ENCODE measurements around the gene CPN2. TPM values are rescaled to one million over a fixed set of nuclear protein-coding genes. Genes with fewer than 3 reads are reported as not detected.

The CPN2 gene
- total and polyA plus RNA-seq, 2 of the 8 experiments (the other 6 are each of a cell fraction or from before 2014, with no cell fraction given) = 0.03 TPM; not detected in 1

- peak; percentile 88 for TF ChIP-seq KDM4A (IDR thresholded peaks at IDR 0.05; ENCODE audit: low read depth, low read length, severe bottlenecking)
- TF ChIP-seq KDM1A (IDR thresholded peaks at IDR 0.05; ENCODE audit: borderline replicate concordance, low read length) = no peak
- no peak for TF ChIP-seq SP4 (IDR thresholded peaks at IDR 0.05; ENCODE audit: low read length)
- peak; percentile 61; the same call in 1 of the 2 replicates for TF ChIP-seq YY1 (IDR thresholded peaks at IDR 0.05; ENCODE audit: low read depth, low read length)
- TF ChIP-seq MAFK (IDR thresholded peaks at IDR 0.05; ENCODE audit: low read depth, low read length) = no peak
- 0 out of 2 replicates have a peak, but pooled peaks have one; percentile 11 for TF ChIP-seq USF2 (IDR thresholded peaks at IDR 0.05; ENCODE audit: low read length)
- TF ChIP-seq CTCF (IDR thresholded peaks at IDR 0.05; ENCODE audit: control extremely low read depth in 1 of 3, insufficient read depth in 1 of 3, low read depth in 1 of 3, low read length in 3 of 3) = peak in 2 of 3 experiments; percentile 90 to 97; a peak in 3 of 4 replicates
- TF ChIP-seq CBX8 (IDR thresholded peaks at IDR 0.05; ENCODE audit: borderline replicate concordance, low read depth, low read length) = no peak
- 0 out of 2 replicates have a peak, but pooled peaks have one; percentile 22 for TF ChIP-seq TCF12 (IDR thresholded peaks at IDR 0.05; ENCODE audit: low read depth, low read length)
- TF ChIP-seq JUN (IDR thresholded peaks at IDR 0.05; ENCODE audit: low read depth, low read length) = no peak
- no peak for TF ChIP-seq PHF8 (conservative IDR thresholded peaks at IDR 0.05; ENCODE audit: low read depth, low read length)
- TF ChIP-seq SAP30 (IDR thresholded peaks at IDR 0.05; ENCODE audit: insufficient read depth, insufficient replicate concordance, low read length) = no peak
- peak; percentile 6; the same call in 1 of the 2 replicates for TF ChIP-seq BRCA1 (IDR thresholded peaks at IDR 0.05; ENCODE audit: low read depth, low read length)
- TF ChIP-seq ATF2 (IDR thresholded peaks at IDR 0.05; ENCODE audit: low read length) = no peak
- TF ChIP-seq ZNF274 (IDR thresholded peaks at IDR 0.05; ENCODE audit: borderline replicate concordance, extremely low read depth, low read length) = no peak
- TF ChIP-seq MAX (IDR thresholded peaks at IDR 0.05) = peak; percentile 99
- TF ChIP-seq HDAC2 (IDR thresholded peaks at IDR 0.05; ENCODE audit: borderline replicate concordance in 1 of 2, low read depth in 2 of 2, low read length in 2 of 2) = peak; percentile 36 to 71; a peak in 2 of 4 replicates
Observed at GRCh38 chr3:194333212-194333980, 17.7 kb downstream of the CPN2 start (continued).

Data from H1 (cell line).